Gastroesophageal sphincter (tissue), 4 donors: ENCODE measurements around the gene TBC1D2B. TPM values are rescaled to one million over a fixed set of nuclear protein-coding genes. Genes with fewer than 3 reads are reported as not detected.
"Not testable (repeated sequence)": the region's sequence is repeated elsewhere in the genome, so short reads cannot be mapped to it uniquely, and the experiment has no call there.

Source experiments
- ATAC-seq: fragments of 150-250 bp; one replicate; pipeline ENCODE4 v1.9.1; 2016; ENCODE audit warnings: mild to moderate bottlenecking, moderate library complexity
- H3K27ac ChIP-seq, 4 donors: fragments of 200-600 bp; sonication (generic) in 3 of 4; 1 replicate in 3 of 4; 2 replicates in 1 of 4; pipeline ENCODE4 v1.5.1; 2016 to 2019
- H3K27me3 ChIP-seq: fragments of 200-600 bp; sonication (generic); one replicate; pipeline ENCODE4 v1.5.1; 2019
- H3K36me3 ChIP-seq, 2 donors: fragments of 200-600 bp; sonication (generic); one replicate each; pipeline ENCODE4 v1.5.1; 2019; ENCODE audit warnings: control low read depth in 1 of 2
- H3K4me1 ChIP-seq, 3 donors: fragments of 200-600 bp; sonication (generic); 1 replicate in 2 of 3; 2 replicates in 1 of 3; pipeline ENCODE4 v1.5.1; 2016 to 2019; ENCODE audit warnings: control low read depth in 2 of 3
- H3K4me3 ChIP-seq, 2 donors: fragments of 200-600 bp; sonication (generic); one replicate each; pipeline ENCODE4 v1.5.1; 2019; ENCODE audit warnings: mild to moderate bottlenecking in 1 of 2, moderate library complexity in 1 of 2
- H3K9me3 ChIP-seq, 3 donors: fragments of 200-600 bp; sonication (generic); one replicate each; pipeline ENCODE4 v1.5.1; 2017 to 2019; ENCODE audit warnings: control low read depth in 2 of 3
- EP300 ChIP-seq: sonication (generic); formaldehyde crosslinking; IDR thresholded peaks from one replicate; pipeline ENCODE4 v1.6.1; 2017; ENCODE audit warnings: antibody characterized with exemption, mild to moderate bottlenecking
- POLR2A ChIP-seq, 2 donors: fragments of 450-650 bp; IDR thresholded peaks; one replicate each; pipeline ENCODE4 v1.6.1; 2017; ENCODE audit warnings: antibody characterized with exemption in 2 of 2, mild to moderate bottlenecking in 2 of 2, moderate library complexity in 1 of 2
- POLR2AphosphoS5 ChIP-seq: sonication (generic); formaldehyde crosslinking; IDR thresholded peaks from one replicate; pipeline ENCODE4 v1.6.1; 2017; ENCODE audit warnings: antibody characterized with exemption
- WGBS, 2 donors: methylation state at CpG; one replicate each; pipeline ENCODE4 v1.1.5; 2018; ENCODE audit warnings: low coverage in 1 of 2; 5-methylcytosine and 5-hydroxymethylcytosine counted together
- total RNA-seq, 4 donors: library from RNA; depleted of rRNA; stranded (reverse); fragments of >200 nt; gene quantifications; one replicate each; pipeline ENCODE4 v1.1.0, GENCODE V29; 2016
- TF ChIP-seq, protein P1 (sequence below), 4 experiments: fragments of 200-600 bp in 2 of 4; fragments of 450-650 bp in 2 of 4; sonication (generic) in 1 of 4; IDR thresholded peaks; one replicate each; pipeline ENCODE4 v1.5.1; 2017 to 2019; ENCODE audit warnings: antibody characterized with exemption in 4 of 4, mild to moderate bottlenecking in 2 of 4, moderate library complexity in 2 of 4

The TBC1D2B gene
- total RNA-seq, 4 donors from 2014 or later, result 36.9 to 51.7 (median 46.5) TPM

DNA sequence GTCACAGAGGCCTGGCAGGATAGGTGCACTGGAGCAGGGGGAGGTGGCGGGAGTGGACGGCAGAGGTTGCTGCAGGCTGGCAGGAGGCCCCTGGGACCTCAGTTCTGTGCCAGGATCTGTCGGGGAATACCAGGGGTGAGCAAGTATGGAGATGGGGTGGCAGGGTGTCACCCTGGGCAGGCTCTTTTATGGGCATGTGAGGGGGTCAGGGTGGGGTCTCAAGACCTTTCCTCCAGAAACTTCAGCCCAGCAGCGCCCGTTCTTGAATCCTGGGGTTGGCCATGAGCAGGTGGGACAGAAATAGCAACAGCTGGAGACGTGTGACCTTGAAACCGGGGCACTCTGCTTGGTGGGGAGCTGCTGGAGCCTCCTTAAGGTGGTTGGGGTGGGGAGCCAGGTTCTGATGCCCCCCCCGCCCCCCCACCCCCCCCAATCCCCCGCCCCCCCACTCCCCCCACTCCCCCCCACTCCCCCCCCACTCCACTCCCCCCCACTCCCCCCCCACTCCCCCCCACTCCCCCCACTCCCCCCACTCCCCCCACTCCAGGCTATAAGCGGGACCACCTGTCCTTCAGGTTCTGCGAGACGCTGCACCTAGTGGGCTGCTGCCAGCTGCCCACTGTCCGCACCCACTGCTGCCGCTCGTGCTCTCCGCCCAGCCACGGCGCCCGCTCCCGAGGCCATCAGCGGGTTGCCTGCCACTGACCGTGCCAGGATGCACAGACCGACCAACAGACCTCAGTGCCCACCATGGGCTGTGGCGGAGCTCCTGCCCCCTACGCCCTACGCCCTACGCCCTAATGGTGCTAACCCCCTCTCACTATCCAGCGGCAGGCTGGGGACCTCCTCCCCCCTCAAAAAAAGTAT lies 84.9 kb downstream of the TBC1D2B start:
- ATAC-seq, result no peak
- Histone ChIP-seq H3K36me3 (peaks cover 0 to 8% of the 10 kb centered on the region in 2 donors), H3K27ac (peak overlapping the region; percentile 62 to 88 (median 81)), H3K9me3 (no peaks in the 10 kb centered on the region), H3K27me3 (no peaks in the 10 kb centered on the region), H3K4me3 (no peak overlapping the region), H3K4me1 (peaks cover 8 to 89% (median 55%) of the 10 kb centered on the region in 3 donors)
- 87% methylated on average over 5 of the region's 28 CpGs; no CpG with 5 or more reads in 1 of the 2 donors for WGBS, 2 donors
- TF ChIP-seq, protein P1, sequence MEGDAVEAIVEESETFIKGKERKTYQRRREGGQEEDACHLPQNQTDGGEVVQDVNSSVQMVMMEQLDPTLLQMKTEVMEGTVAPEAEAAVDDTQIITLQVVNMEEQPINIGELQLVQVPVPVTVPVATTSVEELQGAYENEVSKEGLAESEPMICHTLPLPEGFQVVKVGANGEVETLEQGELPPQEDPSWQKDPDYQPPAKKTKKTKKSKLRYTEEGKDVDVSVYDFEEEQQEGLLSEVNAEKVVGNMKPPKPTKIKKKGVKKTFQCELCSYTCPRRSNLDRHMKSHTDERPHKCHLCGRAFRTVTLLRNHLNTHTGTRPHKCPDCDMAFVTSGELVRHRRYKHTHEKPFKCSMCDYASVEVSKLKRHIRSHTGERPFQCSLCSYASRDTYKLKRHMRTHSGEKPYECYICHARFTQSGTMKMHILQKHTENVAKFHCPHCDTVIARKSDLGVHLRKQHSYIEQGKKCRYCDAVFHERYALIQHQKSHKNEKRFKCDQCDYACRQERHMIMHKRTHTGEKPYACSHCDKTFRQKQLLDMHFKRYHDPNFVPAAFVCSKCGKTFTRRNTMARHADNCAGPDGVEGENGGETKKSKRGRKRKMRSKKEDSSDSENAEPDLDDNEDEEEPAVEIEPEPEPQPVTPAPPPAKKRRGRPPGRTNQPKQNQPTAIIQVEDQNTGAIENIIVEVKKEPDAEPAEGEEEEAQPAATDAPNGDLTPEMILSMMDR (IDR thresholded peaks at IDR 0.05), result no peak
- no peak for TF ChIP-seq POLR2A (IDR thresholded peaks at IDR 0.05)
- TF ChIP-seq EP300, result no peak
- TF ChIP-seq POLR2AphosphoS5, result no peak

DNA sequence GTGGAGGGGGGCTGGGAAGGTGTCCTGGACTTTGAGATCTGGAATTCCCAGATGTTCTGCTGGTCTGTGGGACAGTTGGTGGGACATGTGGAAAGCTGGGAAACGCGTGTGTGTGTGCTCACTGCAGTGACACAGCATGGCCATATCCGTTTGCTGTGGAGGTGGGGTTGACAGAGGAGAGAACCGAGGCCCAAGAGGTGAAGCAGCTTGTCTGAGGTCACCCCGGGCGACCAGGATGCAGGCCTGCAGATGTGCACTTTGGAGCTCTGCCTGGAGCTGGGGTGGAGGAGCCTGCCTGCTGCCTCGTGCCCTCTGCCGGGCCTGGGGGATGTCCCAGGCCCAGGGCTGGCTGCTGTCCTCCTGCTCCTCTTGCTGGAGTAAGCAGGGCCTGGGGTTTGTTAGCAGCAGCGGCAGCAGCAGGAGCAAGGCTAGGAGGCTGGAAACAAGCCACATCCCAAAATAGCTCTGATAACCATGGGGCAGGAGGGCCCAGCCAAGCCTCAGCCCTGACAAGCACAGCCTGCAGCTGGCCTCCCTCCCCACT lies 85.8 kb downstream of the TBC1D2B start:
- 11 to 34% methylated on average over 3 to 4 of the region's 9 CpGs for WGBS, 2 donors

DNA sequence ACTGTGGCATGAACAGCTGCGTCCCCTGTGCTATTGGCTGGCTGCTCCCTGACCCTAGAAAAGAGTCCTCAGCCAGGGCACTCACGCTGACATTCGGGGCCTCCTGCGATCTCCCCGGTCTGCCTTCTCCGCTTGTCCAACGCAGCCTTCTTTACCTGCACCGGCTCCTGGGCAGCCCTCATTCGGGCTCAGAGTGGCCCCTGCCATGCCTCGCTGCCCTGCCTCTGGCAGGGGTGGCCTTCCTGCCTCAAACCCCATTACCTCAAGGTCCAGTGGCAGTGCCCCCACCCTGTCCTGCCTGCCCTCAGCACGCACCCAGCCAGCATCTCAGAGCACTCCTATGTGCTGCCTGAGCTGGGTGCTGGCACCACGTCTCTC lies 86.5 kb downstream of the TBC1D2B start:
- H3K4me3 ChIP-seq, result no peak overlapping the region
- no peaks in the 10 kb centered on the region for H3K36me3 ChIP-seq
- no CpG with 5 or more reads among the region's 12 CpGs for WGBS, 2 donors
- peaks cover 8 to 82% (median 47%) of the 10 kb centered on the region in 3 donors for H3K4me1 ChIP-seq
- H3K9me3 ChIP-seq, result no peaks in the 10 kb centered on the region
- H3K27ac ChIP-seq, result peak overlapping the region in 3 of 4 donors; percentile 81 to 88 (median 81)
- H3K27me3 ChIP-seq, result no peaks in the 10 kb centered on the region
- ATAC-seq, result no peak
- TF ChIP-seq EP300 (no peak), POLR2AphosphoS5 (no peak), POLR2A (IDR thresholded peaks at IDR 0.05) (no peak)
- TF ChIP-seq, protein P1 (IDR thresholded peaks at IDR 0.05), result no peak

More for the DNA sequence above, 85.8 kb downstream of the TBC1D2B start:
- not testable (repeated sequence) for H3K4me3 ChIP-seq, H3K27me3 ChIP-seq, H3K36me3 ChIP-seq, H3K9me3 ChIP-seq
- TF ChIP-seq, protein P1 (IDR thresholded peaks at IDR 0.05), result peak in 3 of 4 experiments; percentile 6 to 14 (median 8)
- TF ChIP-seq POLR2AphosphoS5, result peak; percentile 55
- Histone ChIP-seq H3K27ac (peak overlapping the region; percentile 62 to 88 (median 81)), H3K4me1 (peaks cover 8 to 89% (median 50%) of the 10 kb centered on the region in 3 donors)
- peak; percentile 57 for ATAC-seq

DNA sequence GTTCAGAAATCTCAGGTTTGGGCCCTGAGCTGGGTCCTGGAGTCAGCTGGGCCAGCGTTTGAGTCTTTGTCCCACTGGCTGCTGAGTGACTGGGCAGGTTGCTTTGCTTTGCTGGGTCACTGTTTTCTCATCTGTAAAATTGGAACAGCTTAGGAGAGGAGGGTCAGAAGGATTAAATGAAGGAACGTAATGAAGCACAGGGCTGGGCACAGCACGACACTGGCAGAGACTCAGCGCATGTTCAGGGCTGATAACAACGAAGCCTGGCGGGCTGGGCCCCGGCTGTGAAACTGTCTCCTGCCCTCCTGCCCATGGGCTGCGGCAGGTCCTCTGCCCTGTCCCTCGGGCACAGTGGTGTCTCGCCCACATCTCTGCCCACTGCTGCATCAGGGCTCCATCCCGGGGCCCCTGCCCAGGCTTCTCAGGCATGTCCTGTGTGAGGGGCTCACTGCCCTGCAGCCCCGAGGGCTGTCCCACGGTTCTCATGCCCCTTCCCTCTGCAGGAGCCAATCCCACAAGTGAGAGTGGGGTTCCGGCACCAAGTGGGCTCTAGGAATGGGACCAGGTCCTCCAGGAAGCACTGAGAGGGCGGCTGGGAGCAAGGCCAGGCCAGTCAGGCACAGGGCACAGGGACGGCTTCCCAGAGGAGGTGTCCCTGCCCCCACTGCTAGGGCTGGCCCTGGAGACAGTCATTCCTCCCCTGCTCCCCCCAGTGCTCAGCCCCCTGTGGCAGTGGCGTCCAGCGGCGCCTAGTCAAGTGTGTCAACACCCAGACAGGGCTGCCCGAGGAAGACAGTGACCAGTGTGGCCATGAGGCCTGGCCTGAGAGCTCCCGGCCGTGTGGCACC lies 88.0 kb downstream of the TBC1D2B start:
- 50 to 73% methylated on average over 1 to 2 of the region's 22 CpGs for WGBS, 2 donors
- H3K27me3 ChIP-seq, result no peaks in the 10 kb centered on the region
- TF ChIP-seq POLR2A (IDR thresholded peaks at IDR 0.05), result no peak
- TF ChIP-seq, protein P1 (IDR thresholded peaks at IDR 0.05), result no peak
- H3K27ac ChIP-seq, result peak overlapping the region in 2 of 4 donors; percentile 81
- no peak for ATAC-seq
- H3K4me1 ChIP-seq, result peaks cover 8 to 70% (median 40%) of the 10 kb centered on the region in 3 donors
- H3K4me3 ChIP-seq, result no peak overlapping the region
- H3K36me3 ChIP-seq, result no peaks in the 10 kb centered on the region
- H3K9me3 ChIP-seq, result no peaks in the 10 kb centered on the region
